Activated T-helper 17 cell treated with anti-CD3 and anti-CD28 coated beads, Interleukin-2, amount 50 U/mL, for 72 hours (primary cell): ENCODE data around the gene KRTAP12-4. TPM values are rescaled to one million over a fixed set of nuclear protein-coding genes. Genes with fewer than 3 reads are reported as not detected.
"Not testable (repeated sequence)": the region's sequence is repeated elsewhere in the genome, so short reads cannot be mapped to it uniquely, and the experiment has no call there.

Experiments used
- ATAC-seq: fragments of 150-1000 bp; cut with Tn5 transposase; replicated peaks from 2 replicates; pipeline ENCODE4 v1.10.0; 2021; ENCODE audit warnings: mild to moderate bottlenecking, moderate library complexity
- H3K27ac Mint-ChIP-seq: one replicate; pipeline ENCODE4 v1.8.0; 2022; ENCODE audit warnings: mixed read lengths
- H3K27me3 Mint-ChIP-seq: one replicate; pipeline ENCODE4 v1.8.0; 2022; ENCODE audit warnings: mixed read lengths
- H3K36me3 Mint-ChIP-seq: one replicate; pipeline ENCODE4 v1.8.0; 2022; ENCODE audit warnings: low read depth, mild to moderate bottlenecking, mixed read lengths
- H3K4me1 Mint-ChIP-seq: one replicate; pipeline ENCODE4 v1.8.0; 2022; ENCODE audit warnings: mixed read lengths
- H3K4me3 Mint-ChIP-seq: one replicate; pipeline ENCODE4 v1.8.0; 2022; ENCODE audit warnings: mild to moderate bottlenecking, mixed read lengths
- H3K9me3 Mint-ChIP-seq: one replicate; pipeline ENCODE4 v1.8.0; 2022; ENCODE audit warnings: mixed read lengths
- total RNA-seq, 2 donors: library from RNA; stranded (reverse); gene quantifications; one replicate each; pipeline ENCODE4 v1.2.3, GENCODE V29; 2022

Gene KRTAP12-4
- total RNA-seq, 2 donors from 2014 or later, result not detected

DNA sequence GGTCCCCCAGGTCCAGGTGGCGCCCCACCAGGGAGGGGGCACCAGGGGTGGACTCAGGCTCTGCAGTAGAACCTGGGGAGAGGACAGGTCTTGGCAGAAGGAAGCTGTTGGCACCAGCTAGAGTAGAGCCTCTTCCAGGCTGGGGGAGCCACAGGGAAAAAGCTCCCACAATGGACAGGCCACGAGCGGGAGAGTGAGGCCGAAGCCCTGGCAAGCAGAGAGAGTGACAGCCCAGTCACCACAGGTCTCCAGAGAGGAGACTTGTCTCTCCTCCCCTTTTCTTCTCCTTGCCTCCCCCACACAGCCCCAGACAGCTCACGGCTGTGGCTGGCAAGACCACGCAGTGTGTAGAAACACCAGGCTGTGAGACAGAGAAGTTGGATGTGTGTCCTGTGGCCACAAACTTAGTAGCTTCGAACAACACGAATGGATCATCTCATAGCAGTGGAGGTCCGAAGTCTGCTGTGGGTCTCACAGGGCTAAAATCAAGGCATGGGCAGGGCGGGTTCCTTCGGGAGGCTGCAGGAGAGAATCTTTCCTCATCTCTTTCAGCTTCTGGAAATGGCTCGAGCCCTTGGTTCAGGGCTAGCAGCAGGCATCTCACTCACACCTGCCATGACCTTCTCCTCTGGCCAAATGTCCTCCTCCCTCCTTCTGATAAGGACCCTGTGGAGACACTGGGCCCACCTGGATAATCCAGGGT is 3.3 kb downstream of the KRTAP12-4 start:
- no peak overlapping the region for H3K27ac Mint-ChIP-seq
- H3K4me1 Mint-ChIP-seq, result peaks cover 4% of the 10 kb centered on the region
- H3K9me3 Mint-ChIP-seq, result peaks cover under 1% of the 10 kb centered on the region
- no peak overlapping the region for H3K4me3 Mint-ChIP-seq
- no peaks in the 10 kb centered on the region for H3K36me3 Mint-ChIP-seq
- no peaks in the 10 kb centered on the region for H3K27me3 Mint-ChIP-seq
- no peak for ATAC-seq

DNA sequence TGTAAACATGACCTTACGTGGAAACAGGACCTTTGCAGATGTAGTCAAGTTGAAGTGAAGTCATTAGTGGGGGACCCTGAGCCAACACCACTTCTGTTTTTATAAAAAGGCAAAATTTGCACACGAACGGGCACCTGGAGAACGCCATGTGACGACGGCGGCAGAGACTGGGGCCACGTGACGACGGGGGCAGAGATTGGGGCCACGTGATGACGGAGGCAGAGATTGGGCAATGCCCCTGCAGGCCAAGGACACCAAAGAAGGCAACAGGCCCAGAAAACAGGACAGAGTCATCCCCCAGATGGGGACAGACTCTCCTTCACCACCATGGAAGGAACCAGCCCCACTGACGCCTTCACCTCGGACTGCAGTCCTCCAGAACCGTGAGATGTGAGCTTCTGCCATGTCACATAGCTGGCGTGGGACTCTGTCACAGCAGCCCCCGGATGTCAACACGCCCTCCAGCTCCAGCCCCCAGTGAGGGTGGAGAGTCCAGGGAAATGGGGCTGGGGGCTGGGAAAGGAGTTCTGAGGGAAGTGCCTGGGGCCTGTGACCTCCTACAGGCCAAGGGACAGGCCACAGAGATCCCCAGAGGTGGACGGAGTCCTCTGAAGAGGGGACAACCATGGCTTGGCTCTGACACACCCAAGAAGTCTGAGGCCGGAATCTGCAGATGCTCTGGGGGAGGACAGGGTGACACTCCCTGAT is 4.0 kb downstream of the KRTAP12-4 start:
- peaks cover 4% of the 10 kb centered on the region for H3K4me1 Mint-ChIP-seq
- ATAC-seq, result no peak
- H3K9me3 Mint-ChIP-seq, result no peaks in the 10 kb centered on the region
- H3K36me3 Mint-ChIP-seq, result no peaks in the 10 kb centered on the region
- H3K4me3 Mint-ChIP-seq, result no peak overlapping the region
- H3K27me3 Mint-ChIP-seq, result no peaks in the 10 kb centered on the region
- H3K27ac Mint-ChIP-seq, result no peak overlapping the region

DNA sequence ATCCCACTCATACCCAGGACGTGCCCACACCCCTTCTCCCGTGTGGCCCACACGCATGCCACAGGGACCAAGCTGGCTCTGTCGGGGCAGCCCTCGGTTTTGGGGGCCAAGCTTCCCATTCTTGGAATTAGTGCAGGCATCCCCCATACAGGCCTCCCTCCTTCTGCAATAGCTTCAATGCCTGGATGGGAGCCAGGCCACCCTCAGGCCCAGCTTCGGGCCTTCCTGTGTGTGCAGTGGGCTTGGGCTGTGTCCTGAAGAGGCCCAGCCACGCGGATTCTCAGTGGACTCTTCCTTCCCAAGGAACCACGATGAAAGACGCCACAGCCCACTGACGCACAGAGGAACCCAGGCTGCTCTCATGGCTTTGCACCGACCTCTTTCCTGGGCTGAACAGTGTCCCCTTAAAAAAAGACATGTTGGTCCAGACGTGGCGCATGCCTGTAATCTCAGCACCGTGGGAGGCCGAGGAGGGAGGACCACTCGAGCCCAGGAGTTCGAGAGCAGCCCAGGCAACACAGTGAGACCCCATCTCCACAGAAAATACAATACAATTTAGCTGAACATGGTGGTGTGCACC is 4.8 kb downstream of the KRTAP12-4 start:
- Mint-ChIP-seq H3K36me3 (no peaks in the 10 kb centered on the region), H3K27me3 (no peaks in the 10 kb centered on the region), H3K27ac (no peak overlapping the region), H3K9me3 (peaks cover 5% of the 10 kb centered on the region), H3K4me1 (peaks cover 4% of the 10 kb centered on the region), H3K4me3 (no peak overlapping the region)
- no peak for ATAC-seq

DNA sequence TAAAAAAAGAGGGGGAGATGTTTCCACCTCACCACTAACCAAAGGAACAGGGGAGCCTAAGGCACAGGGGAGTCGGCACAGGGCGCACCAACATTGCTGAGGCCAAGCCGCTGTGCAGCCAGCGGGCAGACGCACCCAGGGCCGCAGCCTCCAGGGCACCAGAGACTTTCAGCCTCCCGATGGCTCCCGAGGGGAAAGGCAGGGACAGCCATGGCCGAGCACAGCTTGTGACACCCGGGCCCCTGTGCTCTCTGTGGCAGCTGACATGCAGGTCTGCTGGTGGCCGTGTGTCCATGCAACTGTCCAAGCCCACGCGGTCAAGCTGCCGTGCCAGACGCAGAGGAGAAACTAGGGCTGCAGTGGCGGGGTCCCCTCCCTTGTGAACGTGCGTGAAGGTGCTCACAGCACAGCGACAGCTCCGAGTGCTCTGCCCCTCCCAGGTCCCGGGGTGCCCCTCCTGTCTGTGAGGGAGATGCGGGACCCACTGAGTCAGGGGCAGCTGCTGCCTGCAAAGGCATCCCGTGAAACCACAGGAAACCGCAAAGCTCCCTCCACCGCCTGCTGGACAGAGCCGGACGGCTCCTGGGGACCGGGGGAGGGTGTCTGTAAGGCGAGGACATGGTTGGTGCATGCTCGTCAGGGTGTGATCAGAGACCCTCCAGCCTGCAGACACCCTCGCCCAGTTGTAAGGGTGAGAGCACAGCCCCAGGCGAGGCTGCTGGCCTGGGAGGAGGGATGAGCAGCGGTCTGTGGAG is 5.7 kb downstream of the KRTAP12-4 start:
- Mint-ChIP-seq H3K27ac (no peak overlapping the region), H3K4me3 (no peak overlapping the region), H3K9me3 (peaks cover 12% of the 10 kb centered on the region), H3K27me3 (no peaks in the 10 kb centered on the region), H3K36me3 (no peaks in the 10 kb centered on the region), H3K4me1 (no peaks in the 10 kb centered on the region)
- ATAC-seq, result no peak

DNA sequence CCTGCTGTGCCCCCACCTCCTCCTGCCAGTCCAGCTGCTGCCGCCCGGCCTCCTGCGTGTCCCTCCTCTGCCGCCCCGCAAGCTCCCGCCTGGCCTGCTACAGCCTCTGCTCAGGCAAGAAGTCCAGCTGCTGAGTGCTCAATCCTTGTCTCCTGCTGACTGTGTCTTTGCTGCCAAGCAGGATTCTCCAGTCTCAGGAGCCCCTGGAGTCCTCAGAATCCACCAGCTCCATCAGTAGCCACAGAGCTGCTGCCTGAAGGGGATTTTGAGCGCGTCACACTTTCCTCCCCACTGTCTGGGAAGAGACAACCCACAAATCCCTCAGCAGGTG is 7.3 kb downstream of the KRTAP12-4 start:
- H3K9me3 Mint-ChIP-seq, result peaks cover 18% of the 10 kb centered on the region
- no peaks in the 10 kb centered on the region for H3K27me3 Mint-ChIP-seq
- H3K36me3 Mint-ChIP-seq, result no peaks in the 10 kb centered on the region
- no peak overlapping the region for H3K4me3 Mint-ChIP-seq
- H3K27ac Mint-ChIP-seq, result no peak overlapping the region
- no peaks in the 10 kb centered on the region for H3K4me1 Mint-ChIP-seq
- no peak for ATAC-seq

DNA sequence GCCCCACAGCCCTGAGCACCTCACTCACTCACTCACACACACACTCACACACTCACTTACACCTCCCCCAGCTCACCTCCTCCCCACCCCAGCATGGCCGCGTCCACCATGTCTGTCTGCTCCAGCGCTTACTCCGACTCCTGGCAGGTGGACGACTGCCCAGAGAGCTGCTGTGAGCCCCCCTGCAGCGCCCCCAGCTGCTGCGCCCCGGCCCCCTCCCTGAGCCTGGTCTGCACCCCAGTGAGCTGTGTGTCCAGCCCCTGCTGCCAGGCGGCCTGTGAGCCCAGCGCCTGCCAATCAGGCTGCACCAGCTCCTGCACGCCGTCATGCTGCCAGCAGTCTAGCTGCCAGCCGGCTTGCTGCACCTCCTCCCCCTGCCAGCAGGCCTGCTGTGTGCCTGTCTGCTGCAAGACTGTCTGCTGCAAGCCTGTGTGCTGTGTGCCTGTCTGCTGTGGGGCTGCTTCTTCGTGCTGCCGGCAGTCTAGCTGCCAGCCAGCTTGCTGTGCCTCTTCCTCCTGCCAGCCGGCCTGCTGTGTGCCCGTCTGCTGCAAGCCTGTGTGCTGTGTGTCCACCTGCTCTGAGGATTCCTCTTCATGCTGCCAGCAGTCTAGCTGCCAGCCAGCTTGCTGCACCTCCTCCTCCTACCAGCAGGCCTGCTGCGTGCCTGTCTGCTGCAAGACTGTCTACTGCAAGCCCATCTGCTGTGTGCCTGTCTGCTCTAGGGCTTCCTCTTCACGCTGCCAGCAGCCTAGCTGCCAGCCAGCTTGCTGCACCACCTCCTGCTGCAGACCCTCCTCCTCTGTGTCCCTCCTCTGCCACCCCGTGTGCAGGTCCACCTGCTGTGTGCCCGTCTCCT is 7.9 kb downstream of the KRTAP12-4 start, which contains the start of gene KRTAP10-11:
TSS of gene KRTAP10-11 (plus strand) at position 49 of the 856 bp plus-strand sequence. CDS start at position 94, 45 bp downstream.
- H3K4me3 Mint-ChIP-seq, H3K4me1 Mint-ChIP-seq, H3K27me3 Mint-ChIP-seq, ATAC-seq, H3K27ac Mint-ChIP-seq, H3K36me3 Mint-ChIP-seq: not testable (repeated sequence)
- peaks cover 20% of the 10 kb centered on the region for H3K9me3 Mint-ChIP-seq

DNA sequence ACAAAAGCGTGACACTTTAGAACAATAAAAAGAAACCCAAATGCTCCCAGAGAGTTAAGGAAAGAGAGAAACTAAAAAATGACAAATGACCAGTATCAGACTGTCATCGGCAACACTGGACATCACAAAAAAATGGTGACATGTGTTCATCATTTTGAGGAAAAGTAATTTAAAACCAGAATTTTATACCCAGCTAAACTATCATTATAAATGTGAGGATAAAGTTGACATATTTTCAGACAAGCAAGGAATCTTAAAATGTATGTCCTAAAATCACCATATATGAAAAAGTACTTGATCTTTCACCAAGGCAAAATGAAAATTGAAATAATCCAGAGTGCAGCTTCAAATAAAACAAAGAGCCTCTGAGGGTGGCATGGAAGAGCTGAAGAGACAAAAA is 9.6 kb downstream of the KRTAP12-4 start:
- Mint-ChIP-seq H3K9me3 (peaks cover 25% of the 10 kb centered on the region), H3K36me3 (no peaks in the 10 kb centered on the region), H3K4me3 (no peak overlapping the region)

DNA sequence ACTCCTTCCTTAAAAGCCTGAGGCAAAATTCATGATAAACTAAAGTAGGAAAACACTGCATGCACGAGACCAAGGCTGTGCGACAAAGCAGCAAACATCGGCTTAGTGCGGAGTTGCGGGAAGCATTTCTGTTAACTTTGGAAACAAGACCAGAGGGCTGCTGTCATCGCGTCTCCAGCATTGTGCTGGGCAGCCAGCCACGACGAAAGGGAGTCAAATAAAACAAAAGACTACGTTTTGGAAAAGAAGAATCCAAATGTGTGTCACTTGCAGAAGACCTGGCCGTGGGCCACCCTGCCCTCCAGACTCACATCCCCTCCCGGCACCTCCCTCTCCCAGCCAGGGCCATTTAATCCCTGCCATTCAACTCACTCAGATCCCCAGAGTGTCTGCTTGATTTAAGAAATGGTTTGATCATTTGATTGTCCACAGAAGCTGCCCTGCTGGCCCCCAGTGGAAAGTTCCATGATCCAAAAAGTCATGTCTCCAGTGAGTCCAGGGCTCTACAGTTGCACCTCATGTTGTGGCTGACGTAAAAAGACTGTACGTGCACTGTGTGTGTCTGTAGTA is 10.6 kb downstream of the KRTAP12-4 start:
- no peak for ATAC-seq
- H3K27me3 Mint-ChIP-seq, result peaks cover 10% of the 10 kb centered on the region
- H3K4me1 Mint-ChIP-seq, result no peaks in the 10 kb centered on the region
- H3K9me3 Mint-ChIP-seq, result peaks cover 25% of the 10 kb centered on the region
- no peak overlapping the region for H3K4me3 Mint-ChIP-seq
- H3K36me3 Mint-ChIP-seq, result no peaks in the 10 kb centered on the region
- H3K27ac Mint-ChIP-seq, result no peak overlapping the region

More for the DNA sequence above, 9.6 kb downstream of the KRTAP12-4 start:
- ATAC-seq, result no peak
- Mint-ChIP-seq H3K27me3 (peaks cover 8% of the 10 kb centered on the region), H3K4me1 (no peaks in the 10 kb centered on the region), H3K27ac (no peak overlapping the region)

DNA sequence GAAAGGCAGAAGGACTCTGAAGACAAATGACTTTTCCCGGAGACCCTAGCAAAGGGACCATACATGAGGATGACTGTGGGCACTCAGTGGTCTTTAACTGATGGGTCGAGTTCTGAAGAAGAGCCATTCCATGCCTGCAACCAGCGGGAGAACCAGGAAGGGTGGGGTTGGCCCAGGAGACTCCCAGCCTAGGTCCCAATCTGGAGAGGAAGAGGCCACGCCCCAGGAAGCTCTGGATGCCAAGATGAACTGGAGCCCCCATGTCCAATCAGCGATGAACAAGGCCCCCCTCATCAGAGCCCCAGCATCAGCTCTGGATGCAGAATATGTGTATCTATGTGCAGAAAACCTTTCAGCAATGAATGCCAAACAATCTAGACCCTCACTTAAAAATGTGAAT is 13.7 kb downstream of the KRTAP12-4 start:
- H3K27me3 Mint-ChIP-seq, result peaks cover 10% of the 10 kb centered on the region

DNA sequence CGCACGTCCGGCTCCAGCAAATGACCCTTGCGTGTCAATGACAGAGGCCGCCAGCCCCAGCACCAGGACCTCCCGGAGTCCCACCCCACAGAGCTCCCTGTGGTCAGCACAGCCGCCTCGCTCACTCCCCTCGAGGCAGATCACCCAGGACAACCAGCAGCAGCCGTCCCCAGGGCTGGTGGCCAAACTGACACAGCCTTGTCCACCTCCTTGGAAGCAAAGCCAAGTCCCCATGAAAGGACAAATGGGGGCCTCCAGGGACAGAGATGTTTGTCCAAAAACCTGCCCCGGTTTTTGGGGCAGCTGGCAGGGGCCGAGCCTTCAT is 15.2 kb downstream of the KRTAP12-4 start:
- no peaks in the 10 kb centered on the region for H3K36me3 Mint-ChIP-seq
- peaks cover 5% of the 10 kb centered on the region for H3K4me1 Mint-ChIP-seq
- peaks cover 10% of the 10 kb centered on the region for H3K27me3 Mint-ChIP-seq
- H3K4me3 Mint-ChIP-seq, result no peak overlapping the region
- ATAC-seq, result no peak
- peaks cover 17% of the 10 kb centered on the region for H3K9me3 Mint-ChIP-seq
- no peak overlapping the region for H3K27ac Mint-ChIP-seq

More for the DNA sequence above, 13.7 kb downstream of the KRTAP12-4 start:
- peaks cover 25% of the 10 kb centered on the region for H3K9me3 Mint-ChIP-seq
- H3K4me1 Mint-ChIP-seq, result peaks cover 5% of the 10 kb centered on the region
- ATAC-seq, result no peak
- no peaks in the 10 kb centered on the region for H3K36me3 Mint-ChIP-seq
- H3K4me3 Mint-ChIP-seq, result no peak overlapping the region
- H3K27ac Mint-ChIP-seq, result no peak overlapping the region

DNA sequence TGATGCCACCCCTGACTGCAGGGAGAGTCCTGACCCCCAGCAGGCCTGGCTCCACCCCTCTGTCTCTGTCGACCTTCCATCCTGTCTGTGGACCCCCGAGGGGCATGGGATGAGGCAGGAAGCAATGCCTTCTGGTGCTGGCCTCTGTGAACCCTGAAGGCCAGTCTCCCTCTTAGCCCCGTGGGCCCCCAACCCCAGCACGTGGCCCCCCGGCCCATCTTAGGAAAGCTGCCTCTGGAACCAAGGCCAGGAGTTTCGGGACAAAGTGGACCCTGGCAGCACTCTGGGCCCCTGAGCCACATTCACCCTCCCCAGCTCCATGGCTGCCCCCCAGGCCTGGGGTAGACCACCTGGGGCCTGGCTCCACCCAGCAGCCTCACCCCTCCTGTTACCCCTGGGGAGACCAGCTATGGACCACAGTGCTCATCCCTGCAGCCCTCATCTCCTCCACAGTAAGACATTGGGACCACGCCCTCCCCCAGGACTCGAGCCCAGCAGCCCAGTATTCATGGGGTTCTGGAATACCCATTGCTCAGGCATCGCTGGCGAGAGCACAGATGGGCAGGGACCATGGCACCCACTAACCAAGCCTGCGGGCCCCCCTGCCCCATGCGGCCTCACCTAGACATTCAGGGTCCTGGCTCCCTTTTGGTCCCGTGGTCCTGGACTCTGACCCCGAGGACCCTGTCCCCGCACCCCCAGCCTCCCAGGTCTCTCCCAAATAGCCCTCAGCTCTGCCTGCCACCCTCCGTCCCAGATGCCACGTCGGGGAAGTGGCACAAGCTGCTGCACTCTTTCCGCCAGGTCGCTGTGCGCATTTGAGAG is 15.7 kb downstream of the KRTAP12-4 start:
- not testable (repeated sequence) for H3K27me3 Mint-ChIP-seq, H3K4me1 Mint-ChIP-seq, H3K36me3 Mint-ChIP-seq, ATAC-seq, H3K4me3 Mint-ChIP-seq, H3K27ac Mint-ChIP-seq
- H3K9me3 Mint-ChIP-seq, result peaks cover 13% of the 10 kb centered on the region

DNA sequence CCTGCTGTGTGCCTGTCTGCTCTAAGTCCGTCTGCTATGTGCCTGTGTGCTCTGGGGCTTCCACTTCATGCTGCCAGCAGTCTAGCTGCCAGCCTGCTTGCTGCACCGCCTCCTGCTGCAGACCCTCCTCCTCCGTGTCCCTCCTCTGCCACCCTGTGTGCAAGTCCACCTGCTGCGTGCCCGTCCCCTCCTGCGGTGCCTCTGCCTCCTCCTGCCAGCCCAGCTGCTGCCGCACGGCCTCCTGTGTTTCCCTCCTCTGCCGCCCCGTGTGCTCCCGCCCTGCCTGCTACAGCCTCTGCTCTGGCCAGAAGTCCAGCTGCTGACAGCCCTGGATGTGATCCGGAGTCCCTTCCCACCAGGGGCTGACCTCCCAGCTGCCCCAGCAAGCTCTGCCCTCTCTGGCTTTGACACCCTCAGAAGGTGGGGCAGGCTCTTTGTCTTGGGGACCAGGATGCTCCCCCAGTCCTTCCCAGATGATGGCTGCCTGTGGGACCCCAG is 16.6 kb downstream of the KRTAP12-4 start:
- not testable (repeated sequence) for H3K4me1 Mint-ChIP-seq, ATAC-seq, H3K4me3 Mint-ChIP-seq, H3K36me3 Mint-ChIP-seq, H3K27me3 Mint-ChIP-seq, H3K9me3 Mint-ChIP-seq, H3K27ac Mint-ChIP-seq
